GM23338 (cell line): ENCODE data around the gene DYTN. TPM values are rescaled to one million over a fixed set of nuclear protein-coding genes. Genes with fewer than 3 reads are reported as not detected.

Experiments
- ATAC-seq: fragments of 200-7000 bp; cut with Tn5 transposase; 3 replicates; pipeline ENCODE4 v1.9.1; 2020
- DNase-seq: peaks from one replicate; pipeline ENCODE4 v3.0.0-alpha.2; 2015; ENCODE audit warnings: low spot score
- H2AFZ ChIP-seq: fragments of 200-600 bp; sonication (generic); 2 replicates; pipeline ENCODE4 v1.8.0; 2016; ENCODE audit warnings: antibody characterized with exemption, mild to moderate bottlenecking, moderate library complexity
- H3F3A ChIP-seq: fragments of 200-600 bp; sonication (generic); replicated peaks from 2 replicates; pipeline ENCODE4 v1.8.0; 2017; ENCODE audit warnings: antibody characterized with exemption, mixed run types, low read depth
- H3K27ac ChIP-seq: fragments of 200-600 bp; sonication (generic); 2 replicates; pipeline ENCODE4 v1.6.1; 2016; ENCODE audit warnings: low read depth
- H3K27me3 ChIP-seq: fragments of 200-600 bp; sonication (generic); 2 replicates; pipeline ENCODE4 v1.8.0; 2016; ENCODE audit warnings: mild to moderate bottlenecking, mixed run types, moderate library complexity; ENCODE audit not compliant: insufficient read depth
- H3K36me3 ChIP-seq: fragments of 200-600 bp; sonication (generic); 2 replicates; pipeline ENCODE4 v1.8.0; 2016; ENCODE audit warnings: mild to moderate bottlenecking; ENCODE audit not compliant: insufficient read depth
- H3K4me1 ChIP-seq: fragments of 200-600 bp; sonication (generic); 2 replicates; pipeline ENCODE4 v1.8.0; 2016; ENCODE audit warnings: mild to moderate bottlenecking, moderate library complexity; ENCODE audit not compliant: insufficient read depth
- H3K4me2 ChIP-seq: fragments of 200-600 bp; sonication (generic); 2 replicates; pipeline ENCODE4 v1.7.1; 2017; ENCODE audit warnings: mixed run types
- H3K4me3 ChIP-seq: fragments of 200-600 bp; sonication (generic); 2 replicates; pipeline ENCODE4 v1.6.1; 2016; ENCODE audit warnings: mixed run types
- H3K79me2 ChIP-seq: fragments of 200-600 bp; sonication (generic); replicated peaks from 2 replicates; pipeline ENCODE4 v1.8.0; 2017; ENCODE audit warnings: mild to moderate bottlenecking; ENCODE audit not compliant: insufficient read depth
- H3K9me2 ChIP-seq: fragments of 200-600 bp; sonication (generic); 2 replicates; pipeline ENCODE4 v1.8.0; 2017; ENCODE audit not compliant: insufficient read depth
- H4K20me1 ChIP-seq: fragments of 200-600 bp; sonication (generic); replicated peaks from 2 replicates; pipeline ENCODE4 v1.8.0; 2017; ENCODE audit warnings: mild to moderate bottlenecking; ENCODE audit not compliant: insufficient read depth
- H3K27ac Mint-ChIP-seq: 2 replicates; pipeline ENCODE4 v1.8.0; 2020; ENCODE audit warnings: inconsistent platforms, mild to moderate bottlenecking, moderate library complexity, mixed read lengths
- H3K27me3 Mint-ChIP-seq: 3 replicates; pipeline ENCODE4 v1.8.0; 2022; ENCODE audit warnings: low read depth, mild to moderate bottlenecking, moderate library complexity, mixed read lengths, inconsistent platforms; ENCODE audit not compliant: insufficient read depth, poor library complexity
- H3K36me3 Mint-ChIP-seq: 3 replicates; pipeline ENCODE4 v1.8.0; 2021; ENCODE audit warnings: low read depth, mild to moderate bottlenecking, inconsistent platforms, moderate library complexity, mixed read lengths
- H3K4me1 Mint-ChIP-seq: 3 replicates; pipeline ENCODE4 v1.8.0; 2020; ENCODE audit warnings: mild to moderate bottlenecking, inconsistent platforms, mixed read lengths
- H3K4me3 Mint-ChIP-seq: 3 replicates; pipeline ENCODE4 v1.8.0; 2021; ENCODE audit warnings: moderate library complexity, mild to moderate bottlenecking, inconsistent platforms, mixed read lengths
- H3K9me3 Mint-ChIP-seq: 3 replicates; pipeline ENCODE4 v1.8.0; 2020; ENCODE audit warnings: moderate library complexity, mild to moderate bottlenecking, inconsistent platforms, mixed read lengths
- CREB1 ChIP-seq: fragments of 250-450 bp; sonication (Bioruptor Pico); IDR thresholded peaks from 2 replicates; pipeline ENCODE4 v1.5.0; 2020; ENCODE audit warnings: low read depth, mild to moderate bottlenecking, moderate library complexity
- CTCF ChIP-seq, 2 experiments: fragments of 200-600 bp in 1 of 2; sonication (generic) in 1 of 2; conservative IDR thresholded peaks; 2 replicates each; pipeline versions ENCODE4 v1.5.1 to v1.6.1; 2016 to 2017; ENCODE audit warnings: antibody characterized with exemption in 2 of 2, low read depth in 2 of 2, mild to moderate bottlenecking in 2 of 2, moderate library complexity in 1 of 2
- ETS1 ChIP-seq: IDR thresholded peaks from 2 replicates; pipeline ENCODE4 v1.6.1; 2016; ENCODE audit warnings: antibody characterized with exemption
- EZH2 ChIP-seq: fragments of 200-600 bp; sonication (generic); IDR thresholded peaks from one replicate; pipeline ENCODE4 v1.8.0; 2017; ENCODE audit warnings: antibody characterized with exemption, mild to moderate bottlenecking, low read depth; ENCODE audit not compliant: unreplicated experiment
- EZH2phosphoT487 ChIP-seq: fragments of 200-600 bp; sonication (generic); IDR thresholded peaks from one replicate; pipeline ENCODE4 v1.8.1; 2018; ENCODE audit warnings: antibody characterized with exemption; ENCODE audit not compliant: unreplicated experiment
- JUNB ChIP-seq: IDR thresholded peaks from one replicate; pipeline ENCODE4 v1.6.1; 2016; ENCODE audit warnings: antibody characterized with exemption; ENCODE audit not compliant: unreplicated experiment
- NANOG ChIP-seq: IDR thresholded peaks from 2 replicates; pipeline ENCODE4 v1.6.1; 2016; ENCODE audit warnings: antibody characterized with exemption, borderline replicate concordance
- POLR2AphosphoS5 ChIP-seq: IDR thresholded peaks from 2 replicates; pipeline ENCODE4 v1.6.1; 2016; ENCODE audit warnings: antibody characterized with exemption, low read depth
- REST ChIP-seq: IDR thresholded peaks from one replicate; pipeline ENCODE4 v1.6.1; 2018; ENCODE audit warnings: antibody characterized with exemption; ENCODE audit not compliant: unreplicated experiment
- STAT1 ChIP-seq: IDR thresholded peaks from one replicate; pipeline ENCODE4 v1.6.1; 2016; ENCODE audit warnings: antibody characterized with exemption; ENCODE audit not compliant: unreplicated experiment
- ZNF114 ChIP-seq: fragments of 250-450 bp; sonication (Bioruptor Pico); IDR thresholded peaks from 2 replicates; pipeline ENCODE4 v1.5.0; 2020; ENCODE audit warnings: mild to moderate bottlenecking, moderate library complexity
- ZNF331 ChIP-seq: fragments of 250-450 bp; sonication (Bioruptor Pico); IDR thresholded peaks from 2 replicates; pipeline ENCODE4 v1.5.0; 2020; ENCODE audit warnings: low read depth, mild to moderate bottlenecking, moderate library complexity
- ZNF462 ChIP-seq: fragments of 250-450 bp; sonication (Bioruptor Pico); IDR thresholded peaks from 2 replicates; pipeline ENCODE4 v1.5.0; 2020; ENCODE audit warnings: mild to moderate bottlenecking, moderate library complexity
- polyA plus RNA-seq: library from polyadenylated mRNA; unstranded; fragments of >200 nt; fragmentation: Nextera tagmentation; extraction: Ambion mirVana; gene quantifications from 2 replicates; pipeline ENCODE4 v1.2.1, GENCODE V29; 2016
- total RNA-seq: library from RNA; depleted of rRNA; stranded (reverse); fragments of >200 nt; shearing (Covaris generic); gene quantifications from 2 replicates; pipeline ENCODE4 v1.2.3, GENCODE V29; 2014

DYTN gene
- total and polyA plus RNA-seq, 2 experiments from 2014 or later = not detected

GRCh38 chr2:206603243-206603642 is 115.0 kb downstream of the DYTN start:
- Mint-ChIP-seq H3K4me3 (no peak overlapping the region), H3K27ac (no peak overlapping the region), H3K9me3 (no peaks in the 10 kb centered on the region), H3K4me1 (peaks cover 3% of the 10 kb centered on the region; the same call in 2 of the 3 replicates), H3K36me3 (no peaks in the 10 kb centered on the region), H3K27me3 (no peaks in the 10 kb centered on the region)
- Histone ChIP-seq H3K36me3 (no peaks in the 10 kb centered on the region), H3K4me1 (peaks cover 5% of the 10 kb centered on the region; the same call in 1 of the 2 replicates), H3K4me2 (no peak overlapping the region), H2AFZ (no peak overlapping the region), H3K4me3 (no peak overlapping the region), H3K9me2 (no peaks in the 10 kb centered on the region), H3K27ac (no peak overlapping the region), H3K79me2 (no peaks in the 10 kb centered on the region), H4K20me1 (no peaks in the 10 kb centered on the region), H3K27me3 (no peaks in the 10 kb centered on the region), H3F3A (no peaks in the 10 kb centered on the region)
- no peak for DNase-seq
- ATAC-seq = no peak
- TF ChIP-seq ETS1 (no peak), POLR2AphosphoS5 (no peak), CREB1 (CRISPR knock-in tag) (no peak), JUNB (no peak), EZH2phosphoT487 (no peak), ZNF331 (CRISPR knock-in tag) (no peak), ZNF462 (no peak), NANOG (no peak), ZNF114 (CRISPR knock-in tag) (no peak), EZH2 (no peak), STAT1 (no peak), CTCF (conservative IDR thresholded peaks at IDR 0.05; ENCODE audit: low read depth in 2 of 2) (no peak), REST (no peak)
